Measurements from ENCODE around the gene ELL2.
"Not testable (repeated sequence)": the region's sequence is repeated elsewhere in the genome, so short reads cannot be mapped to it uniquely, and the experiment has no call there.

The ELL2 gene

DNA sequence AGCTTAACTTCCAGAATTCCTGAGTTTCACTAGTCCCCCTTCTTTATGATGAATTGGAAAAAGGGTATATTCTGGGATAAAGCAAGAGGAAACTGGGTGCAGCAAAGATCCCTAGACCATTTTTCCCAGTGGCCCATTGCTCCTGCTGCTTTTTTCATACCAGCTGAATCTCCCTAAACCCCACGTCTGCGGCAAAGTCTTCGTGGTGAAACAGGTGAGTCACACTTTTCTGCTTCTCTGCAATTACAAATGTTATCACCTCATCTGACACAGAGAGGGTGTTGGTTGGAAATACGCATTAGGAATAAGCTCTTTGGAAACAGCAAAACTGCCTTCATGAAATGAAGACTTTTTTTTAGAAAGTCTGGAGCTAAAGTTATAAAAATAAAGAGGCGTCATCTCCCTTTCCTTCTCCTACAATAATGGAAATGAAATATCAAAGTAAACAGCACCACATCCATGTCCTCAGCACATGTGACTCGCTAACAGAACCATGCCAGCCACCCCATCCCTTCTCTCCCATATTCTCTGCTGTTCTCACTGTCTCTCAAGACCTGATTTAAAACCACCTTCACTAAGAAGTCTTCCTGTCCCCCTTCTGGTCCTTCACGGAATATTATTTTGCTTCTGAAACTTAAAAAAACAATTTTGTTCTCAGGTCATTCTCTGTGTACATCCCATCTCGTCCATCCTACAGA is 99.6 kb downstream of the ELL2 start:
- Mint-ChIP-seq H3K36me3 (no peaks in the 10 kb centered on the region), H3K4me3 (no peak overlapping the region), H3K27ac (peak overlapping the region; percentile 13), H3K27me3 (peaks cover 6% of the 10 kb centered on the region), H3K4me1 (peaks cover 67% of the 10 kb centered on the region), H3K9me3 (no peaks in the 10 kb centered on the region)

DNA sequence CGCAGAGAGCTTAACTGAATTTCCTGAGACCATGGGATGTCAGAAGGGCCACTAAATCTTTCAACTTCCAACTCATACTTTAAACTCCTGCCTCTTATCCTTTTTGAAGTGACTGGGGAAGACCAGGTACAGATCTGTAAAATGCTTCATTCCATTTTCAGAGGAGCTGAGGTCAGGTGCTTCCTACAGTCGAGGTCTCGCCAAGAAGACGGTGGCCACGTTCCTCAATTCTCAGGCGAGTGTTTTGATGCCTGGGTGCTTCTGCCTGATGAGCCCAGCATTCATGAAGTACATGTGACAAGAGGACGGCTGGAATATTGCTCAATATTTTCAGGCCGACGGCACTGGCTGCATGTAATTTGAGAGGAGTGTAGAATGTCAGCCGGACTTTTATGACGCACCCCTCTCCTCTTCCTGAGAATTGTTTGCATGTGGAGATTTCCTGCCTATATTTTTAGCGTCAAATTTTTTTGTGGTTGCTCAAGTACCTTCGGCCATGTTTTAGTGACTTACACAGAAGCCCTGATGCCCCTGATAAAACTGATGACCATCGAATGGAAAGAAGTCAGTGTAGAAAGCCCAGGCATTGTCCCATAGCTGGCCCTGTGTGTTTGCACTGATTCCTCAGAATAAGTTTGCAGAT is 100.3 kb downstream of the ELL2 start:
- H3K4me1 Mint-ChIP-seq, result peaks cover 61% of the 10 kb centered on the region
- no peak overlapping the region for H3K4me3 Mint-ChIP-seq
- peaks cover 6% of the 10 kb centered on the region for H3K27me3 Mint-ChIP-seq
- H3K27ac Mint-ChIP-seq, result peak overlapping the region; percentile 32
- H3K36me3 Mint-ChIP-seq, result no peaks in the 10 kb centered on the region
- no peaks in the 10 kb centered on the region for H3K9me3 Mint-ChIP-seq

DNA sequence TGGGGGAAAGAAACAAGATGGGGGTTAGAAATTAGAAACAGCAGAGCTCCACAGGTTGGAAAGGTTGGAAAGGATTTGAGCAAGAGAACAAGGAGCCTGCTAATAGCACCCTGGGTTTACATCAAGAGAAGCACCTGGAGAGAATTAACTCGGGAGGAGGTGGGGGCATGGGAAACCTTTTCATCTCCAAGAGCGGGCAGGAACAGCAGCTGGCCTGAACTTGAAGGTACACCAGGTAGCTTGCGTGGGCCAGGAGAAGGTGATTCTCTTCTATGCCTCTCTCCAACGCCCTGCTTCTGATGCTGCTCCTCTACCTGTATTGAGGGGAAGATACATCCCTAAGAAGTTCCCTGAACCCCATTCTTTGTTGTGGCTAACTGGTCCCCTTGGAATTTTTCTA is 102.0 kb downstream of the ELL2 start:
- Mint-ChIP-seq H3K27ac (peak overlapping the region; percentile 91), H3K4me3 (no peak overlapping the region), H3K9me3 (no peaks in the 10 kb centered on the region), H3K4me1 (peaks cover 49% of the 10 kb centered on the region), H3K27me3 (peaks cover 6% of the 10 kb centered on the region), H3K36me3 (no peaks in the 10 kb centered on the region)

DNA sequence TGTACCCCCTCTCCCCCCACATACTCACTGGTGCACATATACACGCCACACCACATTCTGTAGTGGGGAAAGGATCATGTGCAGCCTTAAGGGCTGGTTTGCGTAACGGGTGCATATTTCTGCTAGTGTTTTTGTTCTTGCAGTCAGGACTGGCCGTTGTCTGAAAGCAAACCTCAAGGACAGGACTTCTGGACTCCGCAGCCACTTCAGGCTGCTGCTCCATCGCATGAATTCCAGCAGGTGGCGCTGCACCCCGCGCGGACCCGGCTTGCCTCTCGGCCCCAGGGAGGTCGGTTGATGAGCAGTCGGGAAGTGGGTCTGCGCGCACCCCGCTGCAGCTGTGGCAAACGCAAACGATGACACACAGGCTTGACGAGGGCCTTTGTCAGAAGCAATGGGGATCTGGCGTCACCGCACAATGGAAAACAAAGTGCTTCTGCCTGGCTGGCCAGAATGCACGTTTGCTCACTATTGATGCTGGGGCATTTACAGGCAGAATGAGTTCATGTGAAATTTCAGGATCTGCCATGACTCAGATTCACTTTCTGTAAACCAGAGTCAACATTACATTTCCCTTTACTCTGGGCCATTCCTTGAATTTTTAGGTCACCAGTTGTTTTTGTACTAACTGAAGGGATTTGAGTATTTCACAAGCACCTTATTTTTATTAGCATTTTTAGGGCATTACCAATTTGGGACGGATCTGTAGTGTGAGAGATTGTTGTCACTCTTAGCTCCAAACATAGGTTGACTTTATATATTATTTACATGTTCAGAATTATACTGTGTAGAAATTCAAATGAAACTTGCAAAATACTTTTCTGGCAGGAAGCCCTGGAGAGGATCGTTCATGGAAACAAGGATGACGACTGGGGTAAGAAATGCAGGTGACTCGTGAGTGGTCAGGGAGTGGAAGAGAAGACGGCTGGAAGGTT is 102.7 kb downstream of the ELL2 start:
- peak overlapping the region; percentile 51 for H3K4me3 Mint-ChIP-seq
- H3K9me3 Mint-ChIP-seq, result no peaks in the 10 kb centered on the region
- peaks cover 49% of the 10 kb centered on the region for H3K4me1 Mint-ChIP-seq
- H3K27ac Mint-ChIP-seq, result peak overlapping the region; percentile 91
- H3K36me3 Mint-ChIP-seq, result no peaks in the 10 kb centered on the region
- peaks cover 6% of the 10 kb centered on the region for H3K27me3 Mint-ChIP-seq

DNA sequence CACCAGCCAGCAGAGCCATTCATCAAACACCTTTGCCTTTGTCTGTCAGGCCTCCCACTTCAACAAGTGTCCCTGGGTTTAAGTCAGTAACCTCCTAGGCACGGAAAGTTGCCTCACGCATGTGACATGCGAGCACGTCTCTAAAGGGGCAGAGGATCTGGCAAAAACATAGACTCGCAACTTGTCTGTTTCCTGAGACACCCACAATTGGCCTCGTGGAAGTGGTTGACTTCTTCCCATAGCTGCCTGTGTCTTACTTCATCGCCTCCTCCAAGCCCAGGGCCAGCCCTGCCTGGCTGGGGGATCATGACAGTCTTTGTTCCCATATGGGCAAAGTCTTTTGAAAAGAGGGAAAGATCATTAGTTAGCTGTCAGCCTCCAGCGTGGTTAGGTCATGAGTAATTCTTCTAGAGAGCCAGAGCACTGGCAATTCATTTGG is 103.6 kb downstream of the ELL2 start:
- peaks cover 6% of the 10 kb centered on the region for H3K27me3 Mint-ChIP-seq
- H3K27ac Mint-ChIP-seq, result no peak overlapping the region
- no peak overlapping the region for H3K4me3 Mint-ChIP-seq
- H3K9me3 Mint-ChIP-seq, result no peaks in the 10 kb centered on the region
- peaks cover 49% of the 10 kb centered on the region for H3K4me1 Mint-ChIP-seq
- H3K36me3 Mint-ChIP-seq, result no peaks in the 10 kb centered on the region

DNA sequence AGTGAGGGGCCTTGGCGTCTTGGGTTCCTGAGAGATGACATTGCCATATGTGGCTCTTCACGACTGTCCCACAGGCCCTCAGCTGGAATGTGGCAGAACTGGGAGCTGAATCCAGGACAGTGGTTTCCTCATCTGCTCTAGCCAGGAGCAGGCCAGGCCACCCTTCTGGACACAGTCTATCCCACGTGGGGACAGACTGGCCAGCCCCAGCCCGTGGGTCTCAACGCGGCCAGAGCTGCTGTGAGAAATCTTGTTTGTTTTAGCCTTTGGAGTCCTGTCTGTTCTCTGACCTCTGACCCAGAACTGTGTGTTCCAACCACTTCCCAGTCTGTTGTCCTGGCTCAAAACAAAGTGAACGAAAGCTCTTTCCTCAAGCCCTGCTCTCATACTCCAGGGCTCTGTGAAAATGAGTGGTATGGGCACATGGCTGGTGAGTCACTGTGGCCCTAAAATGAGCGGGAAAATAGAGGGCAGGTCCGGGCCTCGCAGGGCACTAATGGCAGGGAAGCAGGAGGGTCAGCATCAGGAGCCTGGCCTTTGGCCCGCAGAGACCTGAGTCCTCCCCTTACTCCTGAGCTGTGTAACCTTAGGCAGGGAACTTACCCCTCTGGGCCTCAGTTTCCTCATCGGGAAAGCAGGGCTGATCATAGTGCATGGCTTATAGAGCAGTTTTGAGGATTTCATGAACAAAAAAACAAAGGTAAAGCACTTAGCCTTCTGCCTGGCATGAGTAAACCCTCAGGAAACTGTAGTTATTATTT is 104.3 kb downstream of the ELL2 start:
- Mint-ChIP-seq H3K36me3 (no peaks in the 10 kb centered on the region), H3K9me3 (no peaks in the 10 kb centered on the region), H3K27ac (no peak overlapping the region), H3K4me3 (no peak overlapping the region), H3K27me3 (peaks cover 6% of the 10 kb centered on the region), H3K4me1 (peaks cover 42% of the 10 kb centered on the region)

DNA sequence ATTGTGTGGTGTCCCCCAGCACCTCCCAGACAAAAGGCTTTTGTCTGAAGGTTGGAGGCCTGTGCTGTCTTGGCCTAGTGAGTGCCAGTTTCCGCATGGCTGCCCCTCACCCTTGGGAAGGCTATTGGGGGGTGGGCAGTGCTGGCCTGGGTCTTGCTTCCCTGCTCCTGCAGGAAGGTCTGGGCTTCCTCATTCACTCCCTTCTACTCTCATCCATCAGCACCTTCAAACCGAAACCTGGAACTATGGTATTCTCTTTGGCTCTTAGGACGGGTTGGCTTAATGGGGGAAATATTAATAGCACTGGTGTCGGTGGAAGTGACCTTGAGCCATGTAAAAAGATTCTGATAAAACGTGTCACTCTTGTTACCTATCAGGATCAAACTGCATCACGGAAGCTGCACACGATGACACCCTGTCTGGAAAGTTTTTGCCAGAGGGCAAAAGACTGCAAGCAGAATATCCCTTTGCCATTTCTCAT is 105.1 kb downstream of the ELL2 start:
- H3K27ac Mint-ChIP-seq, result no peak overlapping the region
- no peaks in the 10 kb centered on the region for H3K9me3 Mint-ChIP-seq
- peaks cover 6% of the 10 kb centered on the region for H3K27me3 Mint-ChIP-seq
- H3K36me3 Mint-ChIP-seq, result no peaks in the 10 kb centered on the region
- no peak overlapping the region for H3K4me3 Mint-ChIP-seq
- H3K4me1 Mint-ChIP-seq, result peaks cover 34% of the 10 kb centered on the region

DNA sequence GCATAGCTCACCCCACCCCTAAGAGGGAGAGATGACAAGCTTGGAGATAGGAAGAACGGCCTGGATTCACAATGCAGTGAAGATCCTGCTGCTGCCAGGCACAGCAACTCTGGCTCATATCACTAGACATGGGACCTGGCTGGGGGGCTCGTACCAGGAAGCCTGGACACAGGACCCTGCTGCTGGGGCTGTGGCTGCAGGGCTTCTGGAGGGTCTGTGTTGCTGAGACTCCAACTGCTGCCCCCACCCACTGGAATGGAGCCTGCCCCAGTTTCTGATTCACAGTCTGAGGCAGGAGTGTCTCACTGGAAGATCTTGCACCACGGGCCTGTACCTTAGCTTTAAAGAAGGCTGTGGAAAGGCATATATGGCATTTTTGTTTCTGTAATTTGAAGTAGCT is 108.2 kb downstream of the ELL2 start:
- Mint-ChIP-seq H3K4me1 (peaks cover 5% of the 10 kb centered on the region), H3K27ac (no peak overlapping the region), H3K9me3 (no peaks in the 10 kb centered on the region), H3K27me3 (peaks cover 2% of the 10 kb centered on the region), H3K4me3 (no peak overlapping the region), H3K36me3 (no peaks in the 10 kb centered on the region)

DNA sequence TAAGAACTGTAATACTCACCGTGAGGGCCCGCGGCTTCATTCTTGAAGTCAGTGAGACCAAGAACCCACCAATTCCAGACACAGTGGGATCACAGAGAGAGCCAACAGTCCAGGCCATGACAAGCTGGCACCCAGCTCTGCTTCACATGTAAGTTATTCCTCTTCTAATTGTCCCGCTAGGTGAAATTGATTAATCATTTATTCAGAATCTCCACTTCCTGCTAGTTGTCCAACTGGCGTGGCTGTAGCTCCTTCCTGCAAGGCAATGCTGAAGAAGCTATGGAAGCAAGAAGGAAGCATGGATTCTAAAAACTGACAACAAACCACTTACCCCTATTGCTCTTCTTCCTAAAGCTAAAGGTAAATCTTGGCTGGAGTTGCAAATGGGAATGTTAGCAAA is 109.1 kb downstream of the ELL2 start:
- Mint-ChIP-seq H3K9me3 (no peaks in the 10 kb centered on the region), H3K27ac (no peak overlapping the region), H3K36me3 (no peaks in the 10 kb centered on the region), H3K4me1 (no peaks in the 10 kb centered on the region), H3K4me3 (no peak overlapping the region), H3K27me3 (peaks cover 2% of the 10 kb centered on the region)

DNA sequence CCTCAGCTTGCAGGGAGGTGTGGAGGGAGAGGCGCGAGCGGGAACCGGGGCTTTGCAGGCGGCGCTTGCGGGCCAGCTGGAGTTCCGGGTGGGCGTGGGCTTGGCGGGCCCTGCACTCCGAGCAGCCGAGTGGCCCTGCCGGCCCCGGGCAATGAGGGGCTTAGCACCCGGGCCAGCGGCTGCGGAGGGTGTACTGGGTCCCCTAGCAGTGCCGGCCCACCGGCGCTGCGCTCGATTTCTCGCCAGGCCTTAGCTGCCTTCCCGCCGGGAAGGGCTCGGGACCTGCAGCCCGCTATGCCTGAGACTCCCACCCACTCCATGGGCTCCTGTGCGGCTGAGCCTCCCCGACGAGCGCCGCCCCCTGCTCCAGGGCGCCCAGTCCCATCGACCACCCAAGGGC is 110.5 kb downstream of the ELL2 start:
- H3K4me1 Mint-ChIP-seq, H3K36me3 Mint-ChIP-seq, H3K9me3 Mint-ChIP-seq, H3K27me3 Mint-ChIP-seq, H3K4me3 Mint-ChIP-seq, H3K27ac Mint-ChIP-seq: not testable (repeated sequence)

DNA sequence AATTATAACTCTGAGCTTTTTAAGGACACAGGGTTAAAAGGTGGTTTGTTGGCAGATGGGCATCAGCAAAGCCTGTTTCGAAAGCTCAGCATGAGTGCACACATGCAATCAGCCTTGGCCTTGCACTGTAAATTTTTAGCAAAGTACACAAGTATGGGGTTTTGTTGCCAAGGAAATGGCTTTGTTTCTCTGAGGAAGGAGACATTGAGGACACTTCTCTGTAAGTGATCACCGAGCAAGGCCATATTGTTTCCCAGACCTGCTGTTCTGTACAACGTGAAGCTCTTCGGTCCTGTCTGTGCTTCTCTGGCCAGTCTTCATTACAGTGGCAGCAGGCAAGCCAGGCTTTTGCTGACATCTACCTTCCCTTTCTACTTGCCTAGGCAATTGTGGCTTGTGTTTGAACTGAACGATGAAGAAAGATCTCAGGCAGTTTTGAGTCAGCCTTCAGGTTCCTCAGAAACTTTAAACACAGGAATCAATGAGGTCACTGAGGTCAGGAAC is 111.2 kb downstream of the ELL2 start:
- no peaks in the 10 kb centered on the region for H3K9me3 Mint-ChIP-seq
- H3K4me3 Mint-ChIP-seq, result no peak overlapping the region
- no peak overlapping the region for H3K27ac Mint-ChIP-seq
- peaks cover 2% of the 10 kb centered on the region for H3K27me3 Mint-ChIP-seq
- no peaks in the 10 kb centered on the region for H3K36me3 Mint-ChIP-seq
- no peaks in the 10 kb centered on the region for H3K4me1 Mint-ChIP-seq

DNA sequence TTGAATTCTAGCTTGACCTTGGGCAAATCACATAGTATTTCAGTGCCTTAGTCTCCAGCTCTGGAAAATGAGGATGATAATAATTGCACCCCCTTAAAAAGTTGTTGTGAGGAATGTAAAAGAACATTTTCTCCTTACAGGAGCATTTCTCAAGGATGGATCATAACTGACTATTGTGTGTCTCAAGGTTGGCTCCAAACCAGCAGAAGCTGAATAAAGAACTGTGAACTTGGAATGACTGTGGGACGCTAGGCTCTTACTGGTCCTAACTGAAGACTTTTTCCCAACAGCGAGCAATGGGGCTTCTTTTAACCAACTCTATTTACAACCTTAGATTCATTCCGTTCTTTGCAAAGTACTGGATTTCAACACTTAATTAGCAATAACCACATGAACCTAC is 113.0 kb downstream of the ELL2 start:
- no peaks in the 10 kb centered on the region for H3K9me3 Mint-ChIP-seq
- no peaks in the 10 kb centered on the region for H3K36me3 Mint-ChIP-seq
- no peak overlapping the region for H3K4me3 Mint-ChIP-seq
- H3K4me1 Mint-ChIP-seq, result no peaks in the 10 kb centered on the region
- H3K27me3 Mint-ChIP-seq, result peaks cover 2% of the 10 kb centered on the region
- no peak overlapping the region for H3K27ac Mint-ChIP-seq

DNA sequence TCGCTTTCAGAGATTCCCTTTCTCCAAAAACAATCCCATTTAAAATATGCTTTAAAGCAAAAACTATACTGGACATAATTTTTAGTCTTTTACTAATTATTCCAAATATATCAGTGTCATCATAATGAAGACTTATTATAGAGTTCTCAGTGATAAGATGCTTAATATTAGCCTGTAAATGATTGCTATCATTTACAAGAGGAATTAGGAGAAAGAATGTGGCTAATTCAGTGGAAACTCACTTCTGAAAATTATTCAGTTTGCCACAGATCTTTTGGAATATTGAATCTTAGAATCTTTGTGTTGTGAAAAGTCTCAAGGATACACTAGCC is 114.4 kb downstream of the ELL2 start:
- Mint-ChIP-seq H3K27ac (no peak overlapping the region), H3K4me1 (peaks cover 12% of the 10 kb centered on the region), H3K4me3 (no peak overlapping the region), H3K9me3 (no peaks in the 10 kb centered on the region), H3K36me3 (no peaks in the 10 kb centered on the region), H3K27me3 (peaks cover 2% of the 10 kb centered on the region)

DNA sequence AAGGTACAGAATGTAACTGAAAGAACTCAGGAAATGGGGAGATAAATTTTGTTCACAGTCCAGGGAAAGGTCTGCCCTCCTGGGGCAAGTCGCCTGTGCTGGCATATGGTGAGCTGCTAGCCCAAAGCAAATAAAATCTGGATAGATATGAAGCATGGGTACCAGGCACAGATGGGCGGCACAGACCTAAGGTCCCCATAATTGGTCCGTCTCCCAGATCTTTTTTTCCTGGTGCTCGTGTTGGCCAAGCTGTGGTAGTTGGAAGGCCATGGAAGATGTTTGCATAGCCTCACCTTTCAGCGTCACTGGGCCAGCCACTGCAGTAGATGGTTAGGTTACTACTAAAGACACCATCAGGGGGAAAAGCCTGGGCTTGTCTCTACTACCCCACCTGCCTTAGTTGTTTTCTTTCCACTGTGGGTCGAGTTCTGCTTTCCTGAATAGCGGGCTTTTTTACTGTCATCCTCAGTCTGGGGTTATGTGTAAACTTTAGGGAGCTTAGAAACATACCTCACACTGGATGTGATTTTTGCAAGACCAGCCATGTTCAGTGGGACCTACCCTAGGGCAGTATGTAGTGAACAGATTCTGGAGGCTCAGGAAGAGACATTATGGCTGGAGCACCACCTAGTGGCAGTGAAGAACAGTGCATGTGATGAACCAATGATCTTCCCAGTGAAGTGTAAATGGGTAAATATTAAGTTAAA is 114.9 kb downstream of the ELL2 start:
- no peaks in the 10 kb centered on the region for H3K9me3 Mint-ChIP-seq
- H3K27ac Mint-ChIP-seq, result peak overlapping the region; percentile 14
- peaks cover 2% of the 10 kb centered on the region for H3K27me3 Mint-ChIP-seq
- H3K4me1 Mint-ChIP-seq, result peaks cover 12% of the 10 kb centered on the region
- H3K4me3 Mint-ChIP-seq, result no peak overlapping the region
- H3K36me3 Mint-ChIP-seq, result no peaks in the 10 kb centered on the region

DNA sequence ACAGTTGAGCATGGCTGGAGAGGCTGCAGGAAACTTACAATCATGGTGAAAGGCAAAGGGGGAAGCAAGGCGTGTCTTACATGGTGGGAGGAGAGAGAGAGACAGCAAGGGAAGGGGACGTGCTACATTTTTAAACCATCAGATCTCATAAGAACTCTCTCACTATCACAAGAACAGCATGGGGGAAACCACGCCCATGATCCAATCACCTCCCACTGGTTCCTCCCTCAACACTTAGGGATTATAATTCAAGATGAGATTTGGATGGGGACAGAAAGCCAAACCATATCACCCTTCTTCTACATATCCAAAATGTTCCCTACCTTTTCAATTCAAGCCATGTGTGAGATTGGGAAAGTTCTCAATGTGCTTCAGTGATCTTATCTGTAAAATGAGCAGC is 116.3 kb downstream of the ELL2 start:
- Mint-ChIP-seq H3K27ac (no peak overlapping the region), H3K36me3 (no peaks in the 10 kb centered on the region), H3K4me1 (peaks cover 12% of the 10 kb centered on the region), H3K4me3 (no peak overlapping the region), H3K27me3 (peaks cover 2% of the 10 kb centered on the region), H3K9me3 (no peaks in the 10 kb centered on the region)
